Loucy (cell line): Measurements from ENCODE around the gene CLDN16.

Experiments used
- EZH2phosphoT487 ChIP-seq: fragments of 200-600 bp; IDR thresholded peaks from 2 replicates; pipeline ENCODE4 v1.6.1; 2018; ENCODE audit warnings: antibody characterized with exemption, mild to moderate bottlenecking, moderate library complexity, borderline replicate concordance
- TF ChIP-seq, protein P1 (sequence below): fragments of 200-600 bp; sonication (generic); conservative IDR thresholded peaks from 2 replicates; pipeline ENCODE4 v1.5.1; 2014; ENCODE audit warnings: mild to moderate bottlenecking, antibody characterized with exemption, low read length

DNA sequence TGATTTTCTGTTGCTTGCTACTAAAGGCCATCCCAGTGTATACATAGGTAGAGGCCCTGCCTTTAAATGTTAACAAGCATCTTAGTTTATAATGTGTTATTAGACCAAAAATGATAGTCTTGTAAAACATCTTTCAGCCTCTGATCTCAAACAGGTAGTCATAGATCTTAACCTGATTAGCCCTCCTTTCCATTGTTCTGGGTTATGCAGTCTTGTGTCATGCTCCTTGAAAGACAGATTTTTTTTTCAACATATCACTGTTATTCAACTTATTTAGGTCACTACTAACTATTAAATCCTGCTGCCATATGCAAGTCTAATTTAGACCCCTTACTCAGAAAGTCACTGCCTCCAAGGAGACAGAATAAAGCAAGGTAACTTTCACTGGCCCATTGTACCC lies 19.1 kb upstream of the CLDN16 start:
- TF ChIP-seq, protein P1, sequence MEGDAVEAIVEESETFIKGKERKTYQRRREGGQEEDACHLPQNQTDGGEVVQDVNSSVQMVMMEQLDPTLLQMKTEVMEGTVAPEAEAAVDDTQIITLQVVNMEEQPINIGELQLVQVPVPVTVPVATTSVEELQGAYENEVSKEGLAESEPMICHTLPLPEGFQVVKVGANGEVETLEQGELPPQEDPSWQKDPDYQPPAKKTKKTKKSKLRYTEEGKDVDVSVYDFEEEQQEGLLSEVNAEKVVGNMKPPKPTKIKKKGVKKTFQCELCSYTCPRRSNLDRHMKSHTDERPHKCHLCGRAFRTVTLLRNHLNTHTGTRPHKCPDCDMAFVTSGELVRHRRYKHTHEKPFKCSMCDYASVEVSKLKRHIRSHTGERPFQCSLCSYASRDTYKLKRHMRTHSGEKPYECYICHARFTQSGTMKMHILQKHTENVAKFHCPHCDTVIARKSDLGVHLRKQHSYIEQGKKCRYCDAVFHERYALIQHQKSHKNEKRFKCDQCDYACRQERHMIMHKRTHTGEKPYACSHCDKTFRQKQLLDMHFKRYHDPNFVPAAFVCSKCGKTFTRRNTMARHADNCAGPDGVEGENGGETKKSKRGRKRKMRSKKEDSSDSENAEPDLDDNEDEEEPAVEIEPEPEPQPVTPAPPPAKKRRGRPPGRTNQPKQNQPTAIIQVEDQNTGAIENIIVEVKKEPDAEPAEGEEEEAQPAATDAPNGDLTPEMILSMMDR = no peak
- TF ChIP-seq EZH2phosphoT487 = no peak
